GM12878 (cell line): ENCODE results near the gene TMPRSS13. TPM values are rescaled to one million over a fixed set of nuclear protein-coding genes. Genes with fewer than 3 reads are reported as not detected.

ENCODE experiments used
- ATAC-seq: fragments of 200-7000 bp; cut with Tn5 transposase; 3 replicates; pipeline ENCODE4 v1.9.1; 2020; ENCODE audit warnings: mild to moderate bottlenecking, moderate library complexity
- BruUV-seq: library from RNA; stranded (reverse); fragments of 400-500 nt; replicated peaks from 2 replicates; lab custom pipeline; 2021; lab: Mats Ljungman, UMichigan
- CTCF ChIA-PET: fragments of 300-600 bp; sonication (Branson Sonifier 250); formaldehyde crosslinking; extraction: SDS; loops from one replicate; lab custom pipeline; 2021; ENCODE audit warnings: inconsistent platforms; lab: Yijun Ruan, JAX
- POLR2A ChIA-PET: fragments of 350-600 bp; formaldehyde crosslinking; extraction: SDS; loops from one replicate; lab custom pipeline; 2021; ENCODE audit warnings: inconsistent platforms; lab: Charles Lee
- RAD21 ChIA-PET: fragments of 300-600 bp; sonication (Branson Sonifier 250); formaldehyde crosslinking; loops from one replicate; lab custom pipeline; 2023; ENCODE audit warnings: antibody characterized with exemption; ENCODE audit not compliant: unreplicated experiment; lab: Charles Lee
- SMC1A ChIA-PET: fragments of 300-600 bp; sonication (Branson Sonifier 250); formaldehyde crosslinking; loops from one replicate; lab custom pipeline; 2023; ENCODE audit not compliant: unreplicated experiment, uncharacterized antibody; lab: Charles Lee
- DNase-seq: peaks from one replicate; pipeline ENCODE4 v3.0.0-alpha.2; 2011; ENCODE audit warnings: low read depth, low spot score
- FAIRE-seq: peaks from 3 replicates; lab custom pipeline; 2011; peaks lifted over from hg19 to GRCh38; lab: Jason Lieb, UNC
- H2AFZ ChIP-seq: 2 replicates; pipeline ENCODE4 v1.6.0; 2011; ENCODE audit warnings: low read depth, low read length, control low read depth; ENCODE audit not compliant: control insufficient read depth
- H3K27ac ChIP-seq: 2 replicates; pipeline ENCODE4 v1.5.1; 2011; ENCODE audit warnings: control low read depth; ENCODE audit not compliant: control insufficient read depth, insufficient read depth
- H3K27me3 ChIP-seq, 2 experiments: replicated peaks in 1 of 2; 2 replicates each; pipeline versions ENCODE4 v1.6.0 to v1.6.1; 2011; ENCODE audit warnings: low read length in 1 of 2; ENCODE audit not compliant: control insufficient read depth in 2 of 2, insufficient read depth in 2 of 2
- H3K36me3 ChIP-seq, 2 experiments: 2 replicates each; pipeline ENCODE4 v1.5.1; 2011; ENCODE audit warnings: low read length in 1 of 2; ENCODE audit not compliant: control insufficient read depth in 2 of 2, insufficient read depth in 2 of 2
- H3K4me1 ChIP-seq: 2 replicates; pipeline ENCODE4 v1.6.1; 2011; ENCODE audit warnings: mild to moderate bottlenecking, low read length, moderate library complexity, mixed read lengths; ENCODE audit not compliant: control insufficient read depth, insufficient read depth
- H3K4me2 ChIP-seq: 2 replicates; pipeline ENCODE4 v1.6.0; 2011; ENCODE audit warnings: control low read depth; ENCODE audit not compliant: control insufficient read depth, insufficient read depth
- H3K4me3 ChIP-seq: fragments of 200-600 bp; sonication (generic); 2 replicates; pipeline ENCODE4 v1.5.1; 2016
- H3K79me2 ChIP-seq: 2 replicates; pipeline ENCODE4 v1.6.0; 2011; ENCODE audit warnings: low read length; ENCODE audit not compliant: control insufficient read depth, insufficient read depth
- H3K9ac ChIP-seq: 2 replicates; pipeline ENCODE4 v1.8.0; 2011; ENCODE audit warnings: low read length, control low read depth, mixed read lengths; ENCODE audit not compliant: control insufficient read depth, insufficient read depth
- H3K9me3 ChIP-seq: replicated peaks from 3 replicates; pipeline ENCODE4 v1.5.1; 2011; ENCODE audit warnings: mild to moderate bottlenecking, low read length; ENCODE audit not compliant: control insufficient read depth, insufficient read depth
- H4K20me1 ChIP-seq: 2 replicates; pipeline ENCODE4 v1.6.0; 2011; ENCODE audit not compliant: control insufficient read depth, insufficient read depth
- ATF7 ChIP-seq: fragments of 450-650 bp; IDR thresholded peaks from 2 replicates; pipeline ENCODE4 v1.6.1; 2016; ENCODE audit warnings: low read depth, mild to moderate bottlenecking
- CHD1 ChIP-seq: IDR thresholded peaks from 2 replicates; pipeline ENCODE4 v1.6.1; 2012; ENCODE audit warnings: low read depth, low read length, improper control_type of control experiment
- CHD2 ChIP-seq: IDR thresholded peaks from 2 replicates; pipeline ENCODE4 v1.6.1; 2011; ENCODE audit warnings: low read depth, low read length, improper control_type of control experiment, borderline replicate concordance
- ETV6 ChIP-seq, 2 experiments: fragments of 450-650 bp in 1 of 2; IDR thresholded peaks in 1 of 2; conservative IDR thresholded peaks in 1 of 2; 2 replicates each; pipeline ENCODE4 v1.6.1; 2014; ENCODE audit warnings: antibody characterized with exemption in 1 of 2, borderline replicate concordance in 1 of 2, low read depth in 1 of 2, mild to moderate bottlenecking in 1 of 2, moderate library complexity in 1 of 2
- FOS ChIP-seq: IDR thresholded peaks from 3 replicates; pipeline ENCODE4 v1.6.1; 2011; ENCODE audit warnings: borderline replicate concordance; ENCODE audit not compliant: insufficient read length; ENCODE audit errors: extremely low read depth
- MYC ChIP-seq: IDR thresholded peaks from 2 replicates; pipeline ENCODE4 v1.6.1; 2011; ENCODE audit warnings: mild to moderate bottlenecking, low read length, moderate library complexity, inconsistent platforms; ENCODE audit not compliant: insufficient read depth, insufficient replicate concordance, insufficient read length, severe bottlenecking
- POLR2AphosphoS2 ChIP-seq: IDR thresholded peaks from 2 replicates; pipeline ENCODE4 v1.6.1; 2011; ENCODE audit warnings: low read depth, mild to moderate bottlenecking, low read length, improper control_type of control experiment, moderate library complexity
- RFX5 ChIP-seq: IDR thresholded peaks from 2 replicates; pipeline ENCODE4 v1.6.1; 2011; ENCODE audit warnings: low read depth, low read length, improper control_type of control experiment
- SMAD1 ChIP-seq: fragments of 450-650 bp; IDR thresholded peaks from 2 replicates; pipeline ENCODE4 v1.6.1; 2018; ENCODE audit warnings: mild to moderate bottlenecking, low read depth; ENCODE audit not compliant: partially characterized antibody
- STAT3 ChIP-seq: IDR thresholded peaks from 2 replicates; pipeline ENCODE4 v1.6.1; 2011; ENCODE audit warnings: low read depth, low read length, improper control_type of control experiment
- ZBTB4 ChIP-seq: fragments of 450-650 bp; formaldehyde crosslinking; IDR thresholded peaks from 2 replicates; pipeline ENCODE4 v1.4.0; 2022; ENCODE audit warnings: mild to moderate bottlenecking, moderate library complexity
- ZBTB40 ChIP-seq: fragments of 450-650 bp; IDR thresholded peaks from 2 replicates; pipeline ENCODE4 v1.6.1; 2016; ENCODE audit warnings: mild to moderate bottlenecking, moderate library complexity, borderline replicate concordance
- ZNF217 ChIP-seq: fragments of 450-650 bp; IDR thresholded peaks from 2 replicates; pipeline ENCODE4 v1.6.1; 2017; ENCODE audit warnings: antibody characterized with exemption, mild to moderate bottlenecking
- ZNF384 ChIP-seq: IDR thresholded peaks from 2 replicates; pipeline ENCODE4 v1.6.1; 2012; ENCODE audit warnings: low read depth, mild to moderate bottlenecking, low read length, improper control_type of control experiment, borderline replicate concordance
- ZSCAN29 ChIP-seq: fragments of 450-650 bp; IDR thresholded peaks from 2 replicates; pipeline ENCODE4 v1.6.1; 2017; ENCODE audit warnings: mild to moderate bottlenecking, moderate library complexity
- WGBS: methylation state at CpG from one replicate; pipeline ENCODE4 v1.1.6; 2016; ENCODE audit warnings: low lambda C conversion rate; ENCODE audit not compliant: insufficient replicate concordance, insufficient coverage; ENCODE audit errors: missing lambda C conversion rate; 5-methylcytosine and 5-hydroxymethylcytosine counted together
- in situ Hi-C: fragments of 300-500 bp; cut with MboI; formaldehyde crosslinking; loops from 9 replicates; pipeline ENCODE4 v1.14.3; 2018; ENCODE audit warnings: mixed read lengths
- intact Hi-C: fragments of 100-400 bp; cut with micrococcal nuclease; formaldehyde crosslinking; loops from one replicate; pipeline ENCODE4 v1.14.2; 2022; ENCODE audit not compliant: unreplicated experiment
- polyA plus RNA-seq, 11 experiments: library from polyadenylated mRNA; depleted of rRNA in 4 of 11; unstranded in 6 of 11; stranded (reverse) in 5 of 11; fragments of >200 nt; fragmentation: Nextera tagmentation in 4 of 11; fragmentation: Illumina TruSeq in 1 of 11; extraction: Ambion mirVana in 4 of 11; extraction: Trizol in 1 of 11; gene quantifications; 1 replicate in 1 of 11; 2 replicates in 10 of 11; pipeline versions ENCODE4 v1.2.1 to v1.2.3, GENCODE V29; 2011 to 2016; ENCODE audit warnings: inconsistent platforms in 2 of 11, missing spikeins in 2 of 11, low read depth in 1 of 11
- total RNA-seq, 4 experiments: library from RNA; depleted of rRNA in 3 of 4; stranded (reverse); fragments of >200 nt in 3 of 4; fragmentation: Illumina TruSeq in 1 of 4; extraction: Trizol in 1 of 4; gene quantifications; 2 replicates each; pipeline versions ENCODE4 v1.2.1 to v1.2.3, GENCODE V29; 2013 to 2021
- TF ChIP-seq, protein P1 (sequence below): fragments of 450-650 bp; IDR thresholded peaks from 2 replicates; pipeline ENCODE4 v1.6.1; 2014; ENCODE audit warnings: mild to moderate bottlenecking

TMPRSS13 gene
- total and polyA plus RNA-seq, 10 of the 15 experiments (the other 5 are each of a cell fraction or from before 2014, with no cell fraction given): 0.05 to 0.50 (median 0.26) TPM; not detected in 2

DNA sequence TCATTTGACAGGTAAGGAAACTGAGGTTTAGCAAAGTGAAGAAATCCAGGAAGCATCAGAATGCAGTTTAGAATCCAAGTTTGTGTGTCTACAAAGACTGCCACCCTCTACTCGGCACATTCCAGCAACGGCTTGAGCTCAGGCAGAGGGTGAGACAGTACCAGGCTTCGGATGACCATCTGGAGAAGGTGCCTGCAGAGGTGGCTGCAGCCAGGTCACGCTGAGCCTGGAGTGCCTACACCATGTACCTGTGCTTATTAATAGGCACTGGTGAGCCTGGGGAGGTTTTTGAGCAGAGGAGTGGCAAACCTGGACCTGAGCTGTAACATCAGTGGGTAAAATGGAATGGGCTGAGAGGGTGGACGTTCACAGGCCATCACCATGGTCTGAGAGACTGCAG, 57.4 kb downstream of the TMPRSS13 start:
- no peaks in the 10 kb centered on the region for H3K4me1 ChIP-seq
- POLR2A ChIA-PET: no interaction called here
- peaks cover 10% of the 10 kb centered on the region in 2 experiments for H3K27me3 ChIP-seq
- BruUV-seq: no TSS peak
- CTCF ChIA-PET: interaction anchor here (1.7 kb wide), 1 partner anchor 20 kb away, joined by 5 read pairs; no protein-coding TSS in a partner anchor
- no peaks in the 10 kb centered on the region for H3K36me3 ChIP-seq
- no peaks in the 10 kb centered on the region for H3K9me3 ChIP-seq
- SMC1A ChIA-PET: interaction anchor here (1.4 kb wide), 1 partner anchor 10 kb away, joined by 3 read pairs; no protein-coding TSS in a partner anchor
- intact Hi-C loops: no loop called here
- no peak overlapping the region for H3K4me3 ChIP-seq
- H3K27ac ChIP-seq: no peak overlapping the region
- no peak for FAIRE-seq
- no peaks in the 10 kb centered on the region for H3K79me2 ChIP-seq
- no peak for ATAC-seq
- in situ Hi-C loops: no loop called here
- H2AFZ ChIP-seq: no peak overlapping the region
- no peaks in the 10 kb centered on the region for H4K20me1 ChIP-seq
- no peak overlapping the region for H3K4me2 ChIP-seq
- 16% methylated on average over 5 of the region's 5 CpGs for WGBS
- DNase-seq: no peak
- RAD21 ChIA-PET: no interaction called here
- no peak overlapping the region for H3K9ac ChIP-seq
- TF ChIP-seq, protein P1, sequence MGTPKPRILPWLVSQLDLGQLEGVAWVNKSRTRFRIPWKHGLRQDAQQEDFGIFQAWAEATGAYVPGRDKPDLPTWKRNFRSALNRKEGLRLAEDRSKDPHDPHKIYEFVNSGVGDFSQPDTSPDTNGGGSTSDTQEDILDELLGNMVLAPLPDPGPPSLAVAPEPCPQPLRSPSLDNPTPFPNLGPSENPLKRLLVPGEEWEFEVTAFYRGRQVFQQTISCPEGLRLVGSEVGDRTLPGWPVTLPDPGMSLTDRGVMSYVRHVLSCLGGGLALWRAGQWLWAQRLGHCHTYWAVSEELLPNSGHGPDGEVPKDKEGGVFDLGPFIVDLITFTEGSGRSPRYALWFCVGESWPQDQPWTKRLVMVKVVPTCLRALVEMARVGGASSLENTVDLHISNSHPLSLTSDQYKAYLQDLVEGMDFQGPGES: no peak
- TF ChIP-seq ZNF384: no peak
- no peak for TF ChIP-seq CHD2
- TF ChIP-seq ZSCAN29: no peak
- no peak for TF ChIP-seq SMAD1
- no peak for TF ChIP-seq ZBTB4 (CRISPR knock-in tag)
- TF ChIP-seq MYC: no peak
- TF ChIP-seq STAT3: no peak
- TF ChIP-seq ETV6 (conservative IDR thresholded peaks at IDR 0.05 in 1 of 2, IDR thresholded peaks at IDR 0.05 in 1 of 2; ENCODE audit: borderline replicate concordance in 1 of 2, low read depth in 1 of 2): no peak
- TF ChIP-seq RFX5: no peak
- TF ChIP-seq CHD1: no peak
- no peak for TF ChIP-seq ZBTB40
- no peak for TF ChIP-seq ATF7
- TF ChIP-seq FOS: no peak
- no peak for TF ChIP-seq POLR2AphosphoS2
- no peak for TF ChIP-seq ZNF217
